GM19397 (cell line): ENCODE data around the gene SCN5A.

Source experiments
- ATAC-seq: cut with Tn5 transposase; IDR thresholded peaks from one replicate; pipeline ENCODE4 v1.9.1; 2021; ENCODE audit warnings: mild to moderate bottlenecking, moderate library complexity; ENCODE audit not compliant: unreplicated experiment

SCN5A gene

GRCh38 chr3:38627956-38628355, 21.5 kb downstream of the SCN5A start:
- no peak for ATAC-seq

- ATAC-seq, result no peak
Observed at GRCh38 chr3:38626171-38626570, 23.3 kb downstream of the SCN5A start.

GRCh38 chr3:38623539-38623938, 25.9 kb downstream of the SCN5A start:
- ATAC-seq, result no peak

DNA sequence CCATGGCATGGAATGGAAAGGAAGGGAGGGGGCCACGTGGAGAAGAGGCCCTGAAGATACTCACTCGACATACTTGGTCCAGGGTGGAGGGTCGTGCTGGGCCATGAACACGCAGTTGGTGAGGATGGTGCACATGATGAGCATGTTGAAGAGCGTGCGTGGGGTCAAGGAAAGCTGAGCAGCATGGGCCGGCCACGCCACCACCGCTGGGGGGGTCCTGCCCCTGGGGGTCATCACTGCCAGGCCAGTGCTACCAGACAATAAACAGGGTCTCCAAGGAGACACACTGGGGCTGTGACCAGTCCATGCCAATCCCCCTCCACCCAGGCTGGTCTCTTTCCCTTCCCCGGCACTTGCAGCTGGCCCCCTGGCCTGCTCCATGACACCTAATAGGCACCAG, 27.2 kb downstream of the SCN5A start:
- ATAC-seq, result no peak

- ATAC-seq, result no peak
Observed at GRCh38 chr3:38620236-38620635, 29.3 kb downstream of the SCN5A start.

GRCh38 chr3:38618343-38618742, 31.1 kb downstream of the SCN5A start:
- no peak for ATAC-seq

DNA sequence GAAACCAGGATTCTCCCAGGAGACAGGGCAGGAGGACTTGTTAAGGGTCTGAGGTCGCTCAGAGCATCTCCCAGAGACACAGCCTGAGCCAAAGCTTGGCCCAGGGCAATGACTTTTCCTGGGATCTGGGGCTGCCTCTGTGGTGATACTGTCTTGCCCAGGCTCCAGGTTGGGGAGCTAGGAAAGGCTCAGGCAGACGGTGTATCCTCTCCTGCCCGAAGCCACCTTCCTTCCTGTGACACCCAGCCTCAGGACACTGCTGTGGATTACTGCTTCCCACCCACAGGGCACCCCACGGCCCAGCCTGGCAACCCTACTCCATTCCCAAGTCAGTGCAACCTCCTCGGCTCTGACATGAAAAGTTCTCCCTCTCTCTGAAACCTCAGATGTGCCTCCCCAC, 31.9 kb downstream of the SCN5A start:
- ATAC-seq, result no peak

DNA sequence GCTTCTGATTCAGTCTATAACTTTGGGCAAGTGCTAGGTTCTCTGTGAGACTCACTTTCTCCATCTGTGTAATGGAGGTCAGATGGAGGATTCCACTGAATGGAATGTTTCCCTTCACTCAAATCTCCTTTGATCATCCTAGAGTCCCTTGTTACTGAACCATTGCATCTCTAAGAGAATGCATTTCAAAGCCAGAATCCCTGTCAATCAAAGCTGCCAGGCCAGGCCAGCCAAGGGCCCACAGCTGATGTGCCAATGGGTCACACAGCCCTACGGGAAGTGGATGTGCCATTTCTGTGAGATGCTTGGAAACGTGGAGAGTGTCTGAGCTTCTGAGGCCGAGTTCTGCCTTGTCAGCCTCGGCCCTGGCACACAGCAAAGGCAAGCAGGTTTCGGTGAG, 32.4 kb downstream of the SCN5A start:
- ATAC-seq, result no peak

- no peak for ATAC-seq
Observed at GRCh38 chr3:38616658-38617057, 32.8 kb downstream of the SCN5A start.

DNA sequence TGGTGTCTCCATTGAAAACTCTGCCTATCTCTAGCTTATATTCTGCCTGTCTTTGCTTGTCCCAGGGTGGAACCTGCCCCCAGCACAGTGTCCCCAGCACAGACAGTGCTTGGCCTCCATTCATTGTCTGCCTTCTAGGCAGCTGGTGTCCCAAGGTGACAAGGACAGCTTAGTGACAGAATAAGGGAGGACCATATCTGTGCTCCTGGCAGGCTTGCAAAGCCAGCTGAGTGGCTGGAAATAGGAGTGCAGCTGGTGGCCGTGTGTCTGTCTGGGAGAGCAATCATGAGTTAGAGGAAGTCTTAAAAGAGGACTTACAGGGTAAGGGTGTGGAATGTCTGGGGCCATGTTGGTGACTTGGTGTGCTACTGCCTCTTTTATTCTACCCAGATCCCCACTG, 33.4 kb downstream of the SCN5A start:
- no peak for ATAC-seq

GRCh38 chr3:38614651-38615352, 34.7 kb downstream of the SCN5A start:
- no peak for ATAC-seq

DNA sequence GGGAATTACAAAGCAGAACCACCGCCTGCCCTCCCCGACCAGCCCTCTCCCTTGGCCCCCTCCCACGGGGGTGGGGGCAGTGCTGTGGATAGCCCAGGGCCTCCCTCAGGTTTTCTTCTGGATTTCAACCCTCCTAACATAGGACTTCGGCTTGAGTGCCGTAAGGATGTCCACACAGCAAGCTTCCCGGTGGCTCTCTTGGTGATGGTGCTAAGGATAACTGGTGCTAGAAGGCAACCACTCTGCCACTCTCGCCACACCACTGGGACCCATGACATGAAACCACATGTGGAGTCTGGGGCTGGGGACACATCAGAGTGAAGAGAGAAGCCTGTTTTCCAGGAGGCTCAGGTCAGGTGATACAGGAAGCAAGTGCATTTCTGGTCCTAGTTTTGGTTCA, 35.4 kb downstream of the SCN5A start:
- no peak for ATAC-seq

GRCh38 chr3:38613426-38613825, 36.1 kb downstream of the SCN5A start:
- ATAC-seq, result no peak

GRCh38 chr3:38611866-38612265, 37.6 kb downstream of the SCN5A start:
- no peak for ATAC-seq

- no peak for ATAC-seq
Observed at GRCh38 chr3:38610934-38611333, 38.6 kb downstream of the SCN5A start.

- ATAC-seq, result no peak
Observed at GRCh38 chr3:38610436-38610835, 39.1 kb downstream of the SCN5A start.

DNA sequence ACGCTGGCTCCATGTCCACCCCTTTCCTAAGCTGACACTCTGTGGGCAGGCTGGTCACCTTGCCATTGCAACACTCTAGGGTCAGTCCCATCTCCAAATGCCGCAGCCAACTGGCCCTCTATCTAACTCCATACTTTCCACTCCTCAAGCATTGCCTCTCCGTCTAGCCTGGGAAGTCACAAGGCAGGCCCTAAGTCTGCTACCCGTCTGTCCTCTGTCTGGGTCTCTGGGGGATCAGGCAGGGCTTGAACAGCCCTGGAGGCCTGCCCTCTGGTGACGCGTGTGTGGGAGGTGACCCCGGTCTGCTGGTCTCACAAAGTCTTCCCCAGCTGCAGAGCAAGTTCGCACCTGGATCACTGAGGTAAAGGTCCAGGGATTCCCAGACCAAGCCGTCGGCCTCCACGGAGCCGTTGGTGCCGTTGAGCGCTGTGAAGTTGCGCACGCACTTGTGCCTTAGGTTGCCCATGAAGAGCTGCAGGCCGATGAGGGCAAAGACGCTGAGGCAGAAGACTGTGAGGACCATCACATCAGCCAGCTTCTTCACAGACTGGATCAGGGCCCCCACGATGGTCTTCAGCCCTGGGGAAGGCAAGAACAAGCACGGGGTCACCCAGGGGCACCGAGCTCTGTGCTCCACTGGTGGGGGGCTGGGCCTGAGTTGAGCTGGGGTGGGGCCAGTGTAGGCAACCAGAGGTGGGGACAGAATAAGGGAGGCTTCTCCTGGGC, 39.9 kb downstream of the SCN5A start:
- no peak for ATAC-seq

GRCh38 chr3:38608961-38609360, 40.5 kb downstream of the SCN5A start:
- no peak for ATAC-seq

- no peak for ATAC-seq
Observed at GRCh38 chr3:38608086-38608775, 41.3 kb downstream of the SCN5A start.

GRCh38 chr3:38606561-38606960, 42.9 kb downstream of the SCN5A start:
- no peak for ATAC-seq

- ATAC-seq, result no peak
Observed at GRCh38 chr3:38605981-38606380, 43.5 kb downstream of the SCN5A start.

DNA sequence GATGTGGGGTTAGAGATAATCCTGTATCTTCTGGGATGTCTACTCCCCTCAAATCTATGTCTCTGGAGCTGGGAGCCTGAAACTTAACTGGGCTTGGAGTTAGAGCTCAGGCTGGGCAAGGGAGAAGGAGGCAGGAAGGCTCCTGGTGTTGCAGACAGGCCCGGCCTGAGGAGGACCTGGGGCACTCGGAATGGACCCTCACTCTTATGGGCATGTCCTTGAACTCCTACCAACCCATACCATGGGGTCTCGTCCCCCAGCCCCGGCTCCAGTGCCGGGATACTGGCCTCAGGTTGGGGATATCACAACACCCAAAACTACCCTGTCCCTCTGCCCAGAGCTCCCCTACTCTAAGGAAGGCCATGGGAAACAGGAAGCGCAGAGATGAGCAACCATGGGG, 45.2 kb downstream of the SCN5A start:
- ATAC-seq, result no peak
